EL (cell line): ENCODE measurements around the gene LDLRAD4.

Source experiments
- DNase-seq: peaks from one replicate; pipeline ENCODE4 v3.0.0-alpha.2; 2016

LDLRAD4 gene

DNA sequence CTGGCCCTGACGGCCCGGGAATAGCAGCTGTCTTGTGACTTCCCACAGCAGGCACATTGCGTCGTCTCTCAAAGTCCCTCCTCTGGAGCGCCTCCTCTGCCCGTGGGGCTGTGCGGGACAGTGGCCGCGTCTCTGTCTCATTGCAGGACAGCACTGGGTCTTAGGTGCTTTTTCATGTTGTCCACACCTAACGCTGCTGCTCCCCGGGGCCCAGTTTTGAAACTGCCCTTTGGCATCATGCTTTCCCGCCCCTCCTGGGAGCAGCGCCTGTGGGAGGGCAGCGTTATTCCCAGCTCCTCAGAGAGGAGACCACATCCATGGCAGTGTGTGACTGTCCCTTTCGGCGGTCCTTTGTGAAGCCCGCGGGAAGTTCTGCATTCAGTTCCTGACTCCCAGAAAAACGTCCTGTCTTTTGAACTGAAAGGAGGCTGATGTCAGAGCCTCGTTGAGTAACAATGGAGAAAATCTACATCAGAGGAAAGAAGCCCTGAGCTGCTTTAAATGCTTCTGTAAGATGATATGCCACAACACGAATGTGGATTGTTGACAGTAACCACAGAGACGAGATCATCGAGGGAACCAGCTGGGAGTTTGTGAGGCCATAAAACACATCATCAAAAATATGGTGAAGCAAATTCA is 281.8 kb downstream of the LDLRAD4 start:
- peak; percentile 18 for DNase-seq

DNA sequence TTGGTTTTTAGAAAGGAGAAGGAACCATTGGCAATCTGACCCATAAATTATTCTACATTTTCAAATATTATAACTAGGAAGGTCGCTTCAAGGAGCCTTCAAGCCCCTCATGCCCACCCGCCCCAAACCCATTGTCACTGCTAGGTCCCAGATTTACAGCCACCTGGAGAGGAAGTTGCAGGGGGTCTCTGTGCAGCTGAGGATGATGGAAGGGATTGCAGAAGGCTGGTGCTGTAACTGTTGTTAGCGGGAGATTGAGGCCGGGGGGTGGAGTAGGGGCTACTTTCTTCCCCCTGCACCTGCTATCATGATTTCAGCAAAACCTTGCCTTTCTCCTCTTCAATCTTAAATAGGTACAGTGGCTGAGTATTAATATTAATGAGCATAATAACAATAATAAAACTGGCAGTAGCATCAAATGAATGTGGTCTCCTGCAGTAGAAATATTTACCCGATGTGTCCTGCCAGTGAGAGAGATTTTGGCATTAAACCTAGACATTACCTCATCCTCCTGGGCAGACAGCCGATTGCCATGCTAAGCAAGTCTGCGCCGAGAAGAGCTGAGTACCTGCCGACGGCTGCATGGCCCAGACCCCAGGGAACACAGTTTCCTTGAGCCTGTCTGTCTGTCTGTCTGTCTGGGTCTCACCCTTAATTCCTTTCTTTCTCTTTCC is 282.4 kb downstream of the LDLRAD4 start:
- peak; percentile 16 for DNase-seq

DNA sequence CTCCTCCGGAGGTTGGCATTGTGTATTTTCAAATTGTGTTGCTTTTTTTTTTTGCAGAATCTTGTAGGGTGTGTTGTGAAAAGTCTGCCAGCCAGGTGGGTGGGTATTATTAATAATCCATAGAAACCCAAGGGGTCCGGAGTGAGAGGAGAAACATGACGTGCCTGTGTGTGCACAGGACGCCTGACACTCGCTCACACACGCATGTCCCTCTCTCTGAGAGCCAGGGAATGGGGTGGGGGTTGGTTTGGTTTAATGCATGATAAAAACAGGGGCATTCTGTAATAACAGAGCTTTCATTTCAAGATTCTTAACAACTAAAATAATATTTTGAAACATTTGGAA is 283.0 kb downstream of the LDLRAD4 start:
- DNase-seq = no peak

DNA sequence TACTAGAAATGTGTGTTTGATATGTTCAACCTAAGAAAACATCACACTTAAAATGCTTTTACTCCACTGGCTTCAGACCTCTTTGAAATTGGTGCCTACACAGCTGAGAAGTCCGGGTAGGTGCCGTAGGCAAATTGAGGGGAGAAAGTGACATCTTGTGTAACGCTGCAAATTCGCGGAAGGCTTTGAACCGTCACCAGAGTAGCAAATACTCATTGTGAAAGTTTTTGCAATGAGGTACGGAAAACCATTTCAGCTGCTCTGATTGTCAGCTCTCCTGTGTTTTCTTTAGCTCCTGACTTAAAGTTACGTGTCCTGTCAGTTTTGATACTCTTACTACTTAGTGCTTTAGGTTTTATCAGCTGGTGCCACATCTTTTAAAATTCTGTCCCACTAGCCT is 283.3 kb downstream of the LDLRAD4 start:
- no peak for DNase-seq

DNA sequence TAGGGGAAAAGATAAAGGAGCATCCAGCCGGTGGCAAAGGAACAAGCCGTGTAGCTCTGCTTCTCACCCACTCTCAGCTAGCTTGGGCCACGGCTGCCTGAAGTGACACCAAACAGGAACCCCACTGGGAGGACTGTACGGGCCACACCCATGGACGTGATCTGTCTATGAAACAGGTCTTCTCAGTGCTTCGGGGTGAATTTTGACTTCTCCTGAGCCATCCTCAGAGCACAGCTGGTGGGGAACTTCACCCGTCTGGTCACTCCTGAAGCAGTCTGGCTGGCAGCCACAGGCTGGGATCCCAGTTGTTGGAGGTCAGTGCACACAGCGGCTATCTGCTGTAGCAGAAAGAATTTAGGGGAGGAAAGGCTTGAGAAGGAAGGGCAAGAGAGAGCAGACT is 284.0 kb downstream of the LDLRAD4 start:
- DNase-seq = no peak

DNA sequence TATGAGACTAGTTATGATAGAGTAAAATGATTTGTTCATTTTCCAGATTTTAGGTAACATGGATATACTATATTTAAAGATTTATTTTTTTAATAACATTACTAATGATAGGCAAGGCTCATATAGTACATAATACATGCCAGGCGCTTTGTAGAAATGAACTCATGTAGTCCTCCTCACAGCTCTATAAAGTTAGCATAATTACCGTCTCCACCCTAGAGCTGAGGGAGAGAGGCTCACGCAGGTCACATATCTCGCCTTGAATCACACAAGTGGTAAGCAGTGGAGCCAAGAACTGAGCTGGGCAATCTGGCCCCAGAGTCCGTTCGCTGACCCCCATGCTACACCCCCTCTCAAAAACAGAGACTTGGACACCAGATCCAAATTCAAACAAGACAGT is 285.3 kb downstream of the LDLRAD4 start:
- DNase-seq = no peak

DNA sequence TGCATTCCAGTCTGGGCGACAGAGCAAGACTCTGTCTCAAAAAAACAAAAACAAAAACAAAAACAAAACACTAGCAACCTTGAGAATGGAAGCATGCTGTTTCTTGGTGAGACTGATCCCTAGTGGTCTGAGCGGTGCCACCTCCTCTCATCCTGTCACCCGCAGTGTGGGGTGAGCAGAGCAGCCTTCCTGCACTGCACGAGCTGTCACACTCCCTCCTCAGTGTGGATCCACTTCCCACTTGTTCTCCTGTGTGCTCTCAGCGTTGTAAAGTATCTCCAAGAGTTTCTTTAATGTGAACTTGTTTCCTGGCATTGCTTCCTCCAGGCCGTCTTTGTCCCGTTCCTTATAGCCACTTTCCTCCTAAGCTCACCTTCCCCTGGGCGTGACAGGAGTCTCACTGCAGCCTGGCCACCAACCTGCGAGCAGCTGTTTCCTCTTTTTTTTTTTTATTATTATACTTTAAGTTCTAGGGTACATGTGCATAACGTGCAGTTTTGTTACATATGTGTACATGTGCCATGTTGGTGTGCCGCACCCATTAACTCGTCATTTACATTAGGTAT is 287.3 kb downstream of the LDLRAD4 start:
- DNase-seq = no peak

DNA sequence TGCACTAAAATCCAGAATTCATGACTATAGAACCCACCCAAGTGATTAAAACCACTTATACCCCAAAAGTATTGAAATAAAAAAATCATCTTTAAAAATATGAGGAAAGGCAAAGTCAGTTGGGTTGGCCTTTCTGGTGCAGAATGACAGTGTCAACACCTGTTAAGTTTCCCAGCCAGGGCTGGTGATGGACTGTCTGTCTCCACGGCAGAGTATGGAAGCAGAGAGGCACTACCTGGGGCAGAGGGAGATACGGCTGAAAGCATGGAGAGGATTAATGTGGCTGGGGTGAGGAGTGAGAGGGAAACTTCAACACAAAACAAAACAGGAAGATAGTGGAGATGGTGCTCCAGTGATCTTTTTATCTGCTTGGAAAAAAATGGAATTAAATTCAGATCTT is 292.0 kb downstream of the LDLRAD4 start:
- DNase-seq = no peak

DNA sequence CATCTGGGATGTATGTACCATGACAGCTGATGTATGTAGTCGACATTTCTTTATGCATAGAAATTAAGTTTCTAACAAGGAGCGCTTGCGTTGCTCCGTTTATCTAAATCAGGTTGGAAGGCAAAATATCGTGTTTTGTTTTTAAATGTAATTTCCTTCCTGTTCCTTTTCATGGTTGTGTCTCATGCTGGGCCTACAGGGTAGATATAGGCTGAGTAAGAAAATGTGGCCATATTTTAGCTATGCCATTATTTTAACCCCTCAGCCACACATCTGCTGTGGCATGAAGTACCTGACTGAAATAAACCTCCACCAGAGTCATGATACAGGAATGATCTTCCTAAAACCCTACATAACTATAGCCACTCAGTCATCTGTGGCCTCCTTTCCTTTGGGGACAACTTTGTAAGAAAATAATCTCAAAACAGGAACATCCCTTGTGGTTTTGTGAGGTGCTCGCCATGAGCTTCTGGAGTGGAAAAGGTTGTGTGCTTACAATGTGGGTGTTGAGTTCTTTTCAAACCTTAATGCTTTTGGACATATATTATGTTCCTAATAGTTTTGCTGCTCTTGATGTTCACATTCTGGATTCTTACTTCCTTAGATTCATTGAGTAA is 293.5 kb downstream of the LDLRAD4 start:
- DNase-seq = no peak

DNA sequence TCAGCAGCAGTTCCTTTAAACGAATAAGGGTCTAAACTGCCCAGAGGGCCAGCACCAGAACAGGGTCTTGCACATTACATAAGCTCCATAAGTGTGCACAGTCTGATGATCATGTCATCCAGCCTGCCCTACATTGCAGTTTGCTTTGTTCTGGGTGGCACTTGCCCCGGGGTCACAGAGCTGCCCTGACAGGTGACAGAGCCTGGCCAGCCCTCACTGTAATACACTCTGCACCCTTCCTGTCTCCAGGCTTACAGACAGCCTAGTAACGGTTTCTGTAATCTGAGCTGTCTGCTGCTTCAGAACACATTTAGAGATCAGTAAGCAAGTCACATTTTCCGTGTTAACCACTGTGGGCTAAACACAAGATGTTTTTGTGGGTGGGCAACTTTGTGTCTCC is 294.5 kb downstream of the LDLRAD4 start:
- no peak for DNase-seq

DNA sequence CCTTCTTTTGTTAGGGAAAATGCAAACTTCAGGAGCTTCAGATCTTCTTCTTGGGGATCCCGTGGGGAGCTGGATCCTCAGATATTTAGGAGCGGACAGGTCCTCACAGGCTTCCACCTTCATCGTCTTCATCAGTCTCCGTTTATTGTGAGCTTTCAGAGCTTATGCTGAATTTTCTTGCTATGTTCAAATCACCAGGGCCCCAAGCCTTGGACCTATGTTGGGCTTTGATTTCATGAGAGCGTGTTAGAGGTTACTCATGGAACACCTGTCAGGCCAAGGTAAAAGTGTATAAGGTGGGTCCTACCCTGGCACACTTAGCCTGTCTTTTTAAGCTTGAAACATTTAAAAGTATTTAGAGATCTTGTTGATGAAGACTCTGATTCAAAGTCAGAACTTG is 294.9 kb downstream of the LDLRAD4 start:
- no peak for DNase-seq

DNA sequence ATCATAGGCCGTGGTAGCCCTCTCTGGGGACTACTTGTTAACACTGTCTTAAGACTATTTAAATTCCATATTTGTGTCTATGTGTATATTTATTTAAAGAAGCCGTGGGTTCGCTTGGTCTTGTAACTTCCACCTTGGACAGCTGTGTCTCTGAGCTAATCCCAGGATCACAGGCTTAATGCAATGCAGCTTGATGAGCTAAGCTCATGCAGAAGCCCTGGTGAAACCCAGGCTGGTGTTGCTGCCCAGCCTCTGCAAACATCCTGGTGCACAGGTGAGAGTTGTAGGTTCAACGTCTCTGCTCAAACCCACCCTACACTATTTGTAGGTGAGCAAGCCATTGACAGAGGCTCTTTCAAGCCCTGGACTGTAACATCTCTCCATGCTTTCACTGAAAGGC is 296.0 kb downstream of the LDLRAD4 start:
- DNase-seq = no peak

DNA sequence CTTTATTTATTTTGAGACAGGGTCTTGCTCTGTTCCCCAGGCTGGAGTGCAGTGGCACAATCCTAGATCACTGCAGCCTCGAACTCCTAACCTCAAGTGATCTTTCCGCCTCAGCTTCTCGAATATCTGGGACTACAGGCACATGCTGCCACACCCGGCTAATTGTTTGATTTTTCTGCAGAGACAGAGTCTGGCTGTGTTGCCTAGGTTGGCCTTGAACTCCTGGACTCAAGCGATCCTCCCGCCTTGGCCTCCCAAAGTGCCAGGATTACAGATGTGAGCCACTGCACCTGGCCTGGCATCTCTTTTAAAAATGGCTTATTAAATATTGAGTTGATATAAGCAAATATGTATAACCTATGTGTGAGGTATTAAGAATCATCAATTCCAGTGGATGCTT is 298.3 kb downstream of the LDLRAD4 start:
- DNase-seq = no peak

DNA sequence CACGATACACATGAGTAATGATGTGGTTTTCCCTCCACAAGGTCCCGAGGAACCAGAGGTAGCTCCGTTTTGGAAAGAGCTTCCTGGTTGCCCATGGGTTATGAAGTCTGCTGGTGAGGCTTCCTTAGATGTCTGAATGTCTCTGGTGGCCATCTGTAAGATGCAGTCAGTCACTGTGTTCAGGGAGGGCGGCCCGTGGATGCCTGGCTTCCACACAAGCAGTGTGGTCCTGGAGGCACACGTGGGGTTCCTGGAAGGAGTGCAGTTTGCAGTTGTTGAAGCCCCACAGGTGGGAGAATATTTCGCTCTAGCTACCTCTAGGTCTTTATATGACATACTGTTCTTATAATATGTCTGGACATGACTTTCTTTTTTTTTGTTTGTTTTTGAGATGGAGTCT is 298.8 kb downstream of the LDLRAD4 start:
- DNase-seq = no peak

DNA sequence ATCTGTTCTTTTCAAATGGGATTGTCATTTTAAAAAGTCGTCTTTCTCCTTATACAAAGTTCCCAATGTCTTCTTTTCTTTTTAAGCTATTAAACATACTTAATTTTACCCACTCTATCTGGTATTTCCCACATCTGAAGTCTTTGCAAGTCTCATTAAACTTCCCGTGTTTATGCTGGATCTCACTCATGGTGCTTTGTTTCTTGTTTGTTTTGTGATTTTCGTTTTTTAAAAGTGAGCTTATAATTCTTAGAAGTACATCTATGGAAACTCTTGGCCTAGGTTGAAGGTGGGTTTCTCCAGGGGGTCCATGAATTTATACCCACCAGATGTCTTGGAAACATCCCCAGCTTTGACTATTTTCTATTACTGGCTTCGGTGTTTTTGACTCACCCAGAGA is 299.8 kb downstream of the LDLRAD4 start:
- no peak for DNase-seq

DNA sequence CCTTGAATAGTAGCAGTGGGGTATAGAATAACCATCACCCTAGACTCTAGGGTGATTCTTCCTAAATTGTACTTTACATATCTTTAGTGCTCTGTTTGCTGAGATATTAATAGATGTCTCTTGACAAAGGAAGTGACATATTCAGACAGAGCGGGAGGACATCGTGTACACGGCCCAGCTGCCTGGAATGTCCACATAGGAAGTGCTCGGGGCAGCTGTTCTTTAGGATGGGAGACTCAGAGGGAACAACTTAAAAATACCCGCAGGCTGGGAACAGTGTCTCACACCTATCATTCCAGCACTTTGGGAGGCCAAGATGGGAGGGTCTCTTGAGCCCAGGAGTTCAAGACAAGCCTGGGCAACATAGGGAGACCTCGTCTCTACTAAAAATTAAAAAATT is 301.7 kb downstream of the LDLRAD4 start:
- no peak for DNase-seq

DNA sequence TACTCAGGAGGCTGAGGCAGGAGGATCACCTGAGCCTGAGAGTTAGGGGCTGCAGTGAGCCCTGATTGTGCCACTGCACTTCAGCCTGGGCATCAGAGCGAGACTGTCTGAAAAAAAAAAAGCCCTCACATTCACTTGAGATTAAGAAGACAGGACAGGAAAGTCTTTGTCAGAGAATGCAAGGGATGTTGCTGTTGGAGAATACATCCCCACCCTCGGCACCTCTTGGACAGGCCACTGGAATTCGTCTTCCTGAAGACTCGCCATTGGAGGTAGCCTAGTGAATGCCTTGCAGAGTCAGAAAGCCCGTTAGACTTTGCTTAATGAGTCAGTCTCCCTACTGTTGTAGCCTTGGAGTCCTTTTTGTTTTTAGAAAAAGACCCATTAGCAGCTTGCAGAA is 302.2 kb downstream of the LDLRAD4 start:
- DNase-seq = no peak

DNA sequence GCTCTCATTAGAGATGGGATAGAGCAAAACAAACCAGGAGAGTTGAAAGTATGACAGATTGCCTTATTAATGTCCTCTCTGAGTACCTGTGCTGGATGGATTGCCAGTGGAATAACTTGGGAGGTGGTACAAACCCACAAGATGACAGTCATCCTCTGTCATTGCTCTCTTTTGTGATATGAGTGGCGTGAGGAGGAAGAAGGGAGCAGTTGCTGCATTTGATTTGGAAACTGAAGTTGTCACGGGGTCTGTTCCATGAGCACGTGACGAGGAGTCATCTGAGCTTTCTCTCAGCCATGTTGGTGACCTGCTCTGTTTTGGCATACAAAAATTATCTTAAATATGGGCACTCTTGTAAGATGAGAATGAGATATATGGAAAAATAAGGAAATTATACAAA is 302.9 kb downstream of the LDLRAD4 start:
- no peak for DNase-seq

DNA sequence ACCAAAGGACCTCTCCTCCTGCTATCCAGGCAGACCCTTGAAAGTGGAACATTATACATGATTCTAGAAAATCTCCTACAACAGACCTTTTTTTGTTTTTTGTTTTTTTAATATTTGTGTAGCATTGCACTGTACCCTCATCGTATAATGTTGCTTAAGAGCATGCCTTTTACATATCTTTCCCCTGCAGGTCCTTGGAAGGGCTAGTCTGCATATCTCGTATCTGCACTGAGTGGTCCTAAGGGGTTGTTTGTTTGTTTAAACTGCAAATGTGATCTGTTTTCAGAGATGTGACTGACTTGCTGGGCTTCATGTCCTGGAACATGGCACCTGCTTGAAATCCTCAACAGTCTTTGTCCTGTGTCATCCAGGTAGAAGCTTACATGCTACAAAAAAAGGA is 303.7 kb downstream of the LDLRAD4 start:
- DNase-seq = no peak

DNA sequence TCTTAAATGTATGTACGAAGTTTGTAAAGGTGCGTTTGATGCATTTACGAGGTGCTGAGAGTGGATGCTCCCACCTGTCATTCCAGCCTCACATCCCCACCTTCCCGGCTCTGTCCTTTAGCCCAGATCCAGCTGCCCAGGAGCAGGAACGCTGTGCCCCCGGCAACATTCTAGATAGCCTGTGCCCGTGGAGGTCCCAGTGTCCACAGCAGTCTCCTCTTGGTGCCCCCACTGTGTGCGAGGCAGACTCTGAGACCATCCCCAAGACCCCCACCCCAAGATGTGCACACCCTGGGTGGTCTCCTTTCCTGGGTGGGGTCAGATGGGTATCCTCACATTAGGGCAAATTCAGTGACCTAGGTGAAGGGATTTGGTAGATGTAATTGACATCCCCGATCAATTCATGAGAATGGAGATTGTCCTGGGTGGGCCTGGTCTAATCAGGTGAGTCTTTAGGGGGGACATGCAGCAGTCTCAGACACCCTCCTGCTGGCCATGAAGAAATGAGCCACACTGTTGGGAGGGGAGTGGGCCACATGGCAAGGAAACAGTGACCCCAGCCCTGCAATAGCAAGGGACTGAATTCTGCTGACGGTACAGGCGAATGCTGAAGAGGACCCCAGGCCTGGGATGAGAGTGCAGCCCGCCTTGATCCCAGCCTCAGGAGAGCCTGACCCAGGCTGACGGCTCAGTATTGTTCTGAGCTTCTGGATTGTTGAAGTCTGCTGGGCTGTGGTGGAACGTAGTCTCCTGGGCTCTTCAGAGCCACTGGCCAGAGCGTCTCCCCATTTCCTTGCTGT is 304.5 kb downstream of the LDLRAD4 start:
- no peak for DNase-seq

DNA sequence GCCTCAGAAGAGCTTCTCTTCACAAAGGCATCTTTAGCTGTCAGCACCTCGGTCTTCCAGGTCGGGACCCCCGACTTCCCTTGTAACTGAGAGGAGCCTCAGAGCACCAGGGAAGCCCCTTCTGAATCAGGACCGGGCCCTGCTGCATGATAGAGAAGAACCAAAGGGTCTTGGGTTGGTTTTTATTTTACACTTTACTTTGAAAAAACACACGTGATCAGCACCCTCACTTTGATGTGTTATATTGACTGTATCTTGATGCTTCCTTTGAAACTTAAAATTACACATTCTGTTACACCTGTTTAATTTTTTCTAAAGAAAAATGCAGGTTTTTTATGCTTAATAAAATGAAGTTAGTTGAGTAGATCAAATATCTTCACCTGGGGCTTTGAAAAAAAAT is 305.5 kb downstream of the LDLRAD4 start:
- no peak for DNase-seq

DNA sequence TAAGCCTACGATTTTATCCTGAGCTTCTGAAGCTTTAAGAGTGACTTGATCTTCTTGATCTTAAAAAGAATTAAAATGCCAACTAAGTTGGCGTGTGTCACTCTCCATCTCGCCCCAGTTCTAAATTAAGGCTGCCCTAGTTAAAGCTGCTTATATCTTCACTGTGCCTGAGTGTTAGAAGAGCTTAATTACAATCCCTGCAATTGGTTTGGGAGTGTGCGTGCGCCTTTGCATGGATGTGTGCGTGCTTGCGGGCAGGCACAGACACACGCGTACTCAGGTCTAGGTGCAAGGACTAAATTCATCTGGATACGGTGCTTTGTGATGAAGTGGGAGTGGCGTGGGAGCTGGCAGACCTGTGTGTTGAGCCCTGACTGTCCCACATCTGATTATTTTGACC is 306.3 kb downstream of the LDLRAD4 start:
- DNase-seq = no peak

DNA sequence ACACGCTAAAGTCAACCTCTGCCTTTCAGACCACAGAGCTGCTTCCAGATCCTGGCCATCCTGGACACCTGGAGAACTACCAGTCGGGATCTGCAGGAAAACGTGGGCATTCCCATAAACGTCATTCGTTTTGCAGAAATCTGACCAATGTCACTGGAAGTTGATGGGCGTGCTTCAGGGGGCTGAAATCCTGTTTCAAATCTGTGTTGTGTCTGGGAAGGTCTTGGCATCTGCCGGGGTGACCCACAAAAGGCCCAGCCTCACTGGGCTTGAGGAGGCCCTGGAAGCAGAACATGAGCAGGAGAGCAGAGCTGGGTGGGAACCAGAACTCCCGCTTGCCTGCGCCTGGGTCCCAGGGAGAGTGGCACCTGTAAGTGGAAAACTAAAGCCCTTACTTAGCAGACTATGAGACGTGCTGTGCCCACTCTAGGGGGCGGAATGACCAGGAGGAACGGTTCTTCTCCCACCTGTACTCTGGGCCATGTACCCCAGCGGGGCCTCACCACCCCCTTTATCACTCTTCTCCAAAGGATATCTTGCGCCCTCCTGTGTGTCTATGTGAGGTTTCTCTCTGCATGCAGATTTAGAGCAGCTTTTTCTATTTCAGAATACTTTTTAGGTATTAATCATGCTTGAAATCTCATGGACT is 306.9 kb downstream of the LDLRAD4 start:
- DNase-seq = no peak
